NCI-H748 (cell line): ENCODE measurements around the gene IFITM10.

Experiments
- DNase-seq: peaks from one replicate; lab custom pipeline; 2025; ENCODE audit not compliant: unreplicated experiment; lab: John Stamatoyannopoulos, UW

Gene IFITM10

DNA sequence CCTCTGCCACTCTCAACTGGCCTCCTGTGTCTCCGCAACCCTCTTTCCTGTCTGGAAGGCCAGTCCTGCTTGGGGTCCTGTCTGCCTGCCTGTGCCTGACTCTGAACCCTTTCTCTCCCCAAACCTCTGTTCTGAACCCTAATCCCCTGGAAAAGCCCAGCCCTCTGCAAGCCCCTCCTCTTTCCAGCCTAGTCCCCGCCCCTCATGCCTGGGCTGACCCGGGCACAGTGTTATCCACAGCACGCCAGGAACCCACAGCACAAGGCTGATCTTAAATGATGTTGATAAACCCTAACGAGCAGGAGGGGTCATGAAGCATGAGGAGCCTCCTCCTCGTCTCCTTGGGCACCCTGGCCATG is at the start of gene IFITM10:
Gene IFITM10 (minus strand): TSS at position 115 of the 359 bp plus-strand sequence. CDS start 153 bp downstream, outside the sequence.
- no peak for DNase-seq

DNA sequence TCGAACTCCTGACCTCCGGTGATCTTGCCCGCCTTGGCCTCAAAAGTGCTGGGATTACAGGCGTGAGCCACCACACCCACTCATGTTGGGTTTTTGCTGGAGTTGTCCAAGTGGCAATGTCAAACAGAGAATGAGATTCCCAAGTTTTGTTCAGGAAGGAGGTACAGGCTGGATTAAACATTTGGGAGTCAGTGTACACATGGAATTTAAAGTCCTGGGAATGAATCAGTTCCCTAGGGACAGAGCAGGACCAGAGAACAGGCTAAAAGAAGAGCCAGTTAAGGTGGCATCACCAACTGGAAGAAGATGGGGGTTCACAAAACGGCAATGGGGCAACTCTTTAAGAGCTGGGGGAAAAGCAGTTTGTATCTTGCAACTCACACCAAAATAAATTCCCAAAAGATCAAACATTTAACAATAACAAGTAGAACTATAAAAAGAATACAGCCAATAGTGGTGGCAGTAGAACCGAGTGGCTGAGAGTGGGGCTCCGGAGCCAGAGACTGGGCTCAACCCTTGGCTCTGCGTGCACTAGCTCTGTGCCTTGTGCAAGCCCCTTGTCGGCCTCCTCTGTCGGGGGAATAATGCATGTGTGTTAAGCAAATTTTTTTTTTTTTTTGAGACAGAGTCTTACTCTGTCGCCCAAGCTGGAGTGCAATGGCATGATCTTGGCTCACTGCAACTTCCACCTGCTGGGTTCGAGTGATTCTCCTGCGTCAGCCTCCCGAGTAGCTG is 47.2 kb upstream of the IFITM10 start:
- DNase-seq = no peak

DNA sequence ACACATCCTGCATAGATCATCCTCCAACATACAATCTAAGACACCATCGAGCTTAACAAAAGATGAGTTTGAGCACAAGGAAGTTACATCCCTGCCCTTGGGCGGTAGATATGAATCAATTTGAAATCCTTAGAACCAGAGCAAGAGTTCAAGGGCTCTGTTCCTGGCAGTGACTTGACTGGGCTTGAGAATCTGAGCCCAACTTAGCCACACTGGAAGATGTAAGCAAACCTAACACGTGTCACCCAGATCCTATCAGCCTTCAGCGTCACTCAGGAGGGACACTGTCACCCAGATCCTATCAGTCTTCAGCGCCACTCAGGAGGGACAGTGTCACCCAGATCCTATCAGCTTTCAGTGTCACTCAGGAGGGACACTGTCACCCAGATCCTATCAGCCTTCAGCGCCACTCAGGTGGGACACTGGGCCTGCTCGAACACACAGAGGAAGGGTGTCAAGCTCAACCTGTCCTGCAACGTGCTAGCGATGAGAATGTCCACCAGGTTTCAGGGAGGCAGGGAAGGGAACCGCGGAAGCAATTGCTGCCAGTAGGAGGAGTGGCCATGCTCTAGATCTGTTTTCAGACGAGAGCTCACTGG is 46.1 kb upstream of the IFITM10 start:
- no peak for DNase-seq

DNA sequence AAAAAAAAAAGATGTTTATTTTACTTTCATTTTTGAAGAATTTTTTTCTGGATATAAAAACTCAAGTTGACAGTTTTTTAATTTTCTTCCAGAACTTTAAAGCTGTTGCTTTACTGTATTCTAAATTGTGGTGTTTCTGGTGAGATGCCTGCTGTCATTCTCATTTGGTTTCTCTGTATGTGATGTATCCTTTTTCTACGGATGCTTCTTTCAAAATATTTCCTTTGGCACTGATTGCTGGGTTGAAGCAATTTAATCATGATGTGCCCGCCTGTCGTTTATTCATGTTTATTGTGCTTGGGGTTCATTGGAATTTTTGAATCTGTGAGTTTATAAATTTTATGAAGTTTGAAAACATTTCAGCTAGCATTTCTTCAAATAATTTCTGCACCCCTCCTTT is 42.7 kb upstream of the IFITM10 start:
- DNase-seq = no peak

DNA sequence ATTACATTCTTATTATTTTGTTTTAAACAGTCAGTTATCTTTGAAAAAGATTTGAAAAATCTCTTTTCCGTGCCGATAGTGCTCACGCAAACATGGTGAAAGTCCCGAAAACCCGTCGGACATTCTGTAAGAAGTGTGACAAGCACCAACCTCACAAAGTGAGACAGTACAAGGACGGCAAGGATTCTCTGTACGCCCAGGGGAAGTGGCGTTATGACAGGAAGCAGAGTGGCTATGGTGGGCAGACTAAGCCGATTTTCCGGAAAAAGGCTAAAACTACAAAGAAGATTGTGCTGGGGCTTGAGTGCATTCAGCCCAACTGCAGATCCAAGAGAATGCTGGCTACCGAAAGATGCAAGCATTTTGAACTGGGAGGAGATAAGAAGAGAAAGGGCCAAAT is 42.1 kb upstream of the IFITM10 start:
- DNase-seq = no peak

DNA sequence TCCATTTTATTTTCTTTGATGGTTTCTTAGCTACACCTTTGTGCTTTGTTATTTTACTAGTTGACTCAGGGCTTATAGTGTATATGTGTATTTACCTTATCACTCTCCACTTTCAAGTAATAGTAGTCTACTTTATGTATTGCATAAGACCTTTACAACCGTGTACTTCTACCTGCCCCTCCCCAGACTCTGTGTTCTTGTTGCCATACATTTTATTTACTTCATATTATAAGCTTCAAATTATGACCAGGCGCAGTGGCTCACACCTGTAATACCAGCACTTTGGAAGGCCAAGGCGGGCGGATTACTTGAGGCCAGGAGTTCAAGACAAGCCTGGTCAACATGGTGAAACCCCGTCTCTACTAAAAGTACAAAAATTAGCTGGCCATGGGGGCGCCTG is 41.5 kb upstream of the IFITM10 start:
- DNase-seq = no peak

DNA sequence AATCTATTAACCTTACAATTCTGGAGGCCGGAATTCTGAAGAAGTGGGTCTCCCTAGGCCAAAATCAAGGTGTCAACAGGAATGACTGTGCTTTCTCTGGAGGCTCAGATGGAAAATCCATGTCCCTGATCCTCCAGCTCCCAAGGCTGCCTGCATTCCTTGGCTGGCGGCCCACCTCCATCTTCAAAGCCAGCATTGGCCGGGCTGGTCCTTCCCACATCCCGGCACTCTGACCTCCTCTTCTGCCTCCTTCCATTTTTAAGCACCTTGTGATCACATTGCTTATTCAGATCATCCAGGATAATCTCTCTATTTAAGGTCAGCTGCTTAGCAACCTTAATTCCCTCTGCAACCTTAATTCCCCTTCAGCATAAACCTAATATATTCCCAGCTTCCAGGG is 36.1 kb upstream of the IFITM10 start:
- no peak for DNase-seq

DNA sequence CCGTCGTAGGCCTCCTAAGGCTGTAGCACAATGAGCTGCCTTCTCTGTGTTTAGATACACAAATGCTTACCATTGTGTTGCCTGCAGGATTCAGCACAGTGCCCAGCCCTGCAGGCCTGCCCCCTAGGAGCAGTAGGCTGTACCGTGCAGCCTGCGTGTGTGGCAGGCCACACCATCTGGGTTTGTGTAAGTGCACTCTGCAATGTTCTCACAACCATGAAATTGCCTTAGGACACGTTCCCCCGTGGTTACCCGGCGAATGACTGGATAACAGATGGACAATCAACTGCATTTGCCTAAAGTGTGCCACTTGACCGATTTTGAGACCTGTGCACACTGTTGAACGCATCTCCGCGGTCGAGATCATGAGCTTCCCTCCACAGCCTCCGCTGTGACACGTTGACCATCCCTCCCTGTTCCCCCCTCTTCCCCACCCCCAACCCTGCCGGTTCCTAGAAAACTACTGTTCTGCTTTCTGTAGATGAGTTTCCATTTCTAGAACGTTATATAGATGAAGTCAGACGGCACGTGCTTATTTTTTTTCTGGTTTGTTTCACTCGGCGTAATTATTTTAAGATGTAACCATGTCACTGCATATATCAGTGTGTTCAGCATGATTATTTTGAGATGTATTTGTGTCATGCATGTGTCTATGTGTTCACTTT is 35.5 kb upstream of the IFITM10 start:
- no peak for DNase-seq

DNA sequence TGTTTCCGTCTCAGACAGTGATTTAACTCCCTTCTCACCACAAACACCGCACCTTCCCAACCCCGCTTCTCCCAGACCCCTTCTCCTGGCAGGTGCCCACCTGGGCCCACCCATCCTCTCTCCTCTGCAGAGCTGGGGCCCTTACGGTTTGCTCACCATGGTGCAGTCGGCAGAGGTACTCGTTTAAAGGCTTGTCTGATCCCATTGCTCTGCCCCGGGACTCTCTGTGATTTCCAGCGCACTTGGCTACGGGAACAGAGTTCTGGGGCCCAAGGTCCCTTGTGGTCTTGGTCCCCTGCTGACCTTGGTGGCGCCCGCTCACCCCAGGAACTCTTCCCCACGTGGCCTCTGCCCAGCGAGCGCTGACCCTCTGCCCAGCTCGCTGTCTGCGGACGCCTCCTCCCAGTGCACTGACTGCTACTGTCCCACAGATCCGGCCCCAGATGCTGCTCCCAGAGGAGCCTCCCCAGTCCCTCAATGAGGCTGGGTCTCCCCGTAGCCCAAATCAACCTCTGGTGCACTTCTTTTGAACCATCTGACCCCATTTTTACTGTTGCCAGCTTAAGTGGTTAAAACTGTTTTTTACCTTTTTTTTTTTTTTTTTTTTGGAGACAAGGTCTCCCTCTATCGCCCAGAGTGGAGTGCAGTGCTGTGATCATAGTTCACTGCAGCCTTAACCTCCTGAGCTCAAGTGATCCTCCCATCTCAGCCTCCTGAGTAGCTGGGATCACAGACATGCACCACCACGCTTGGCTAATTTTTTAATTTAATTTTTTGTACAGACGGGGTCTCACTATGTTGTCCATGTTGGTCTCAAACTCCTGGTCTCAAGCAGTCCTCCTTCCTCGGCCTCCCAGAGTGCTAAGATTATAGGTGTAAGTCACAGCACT is 34.6 kb upstream of the IFITM10 start:
- no peak for DNase-seq

DNA sequence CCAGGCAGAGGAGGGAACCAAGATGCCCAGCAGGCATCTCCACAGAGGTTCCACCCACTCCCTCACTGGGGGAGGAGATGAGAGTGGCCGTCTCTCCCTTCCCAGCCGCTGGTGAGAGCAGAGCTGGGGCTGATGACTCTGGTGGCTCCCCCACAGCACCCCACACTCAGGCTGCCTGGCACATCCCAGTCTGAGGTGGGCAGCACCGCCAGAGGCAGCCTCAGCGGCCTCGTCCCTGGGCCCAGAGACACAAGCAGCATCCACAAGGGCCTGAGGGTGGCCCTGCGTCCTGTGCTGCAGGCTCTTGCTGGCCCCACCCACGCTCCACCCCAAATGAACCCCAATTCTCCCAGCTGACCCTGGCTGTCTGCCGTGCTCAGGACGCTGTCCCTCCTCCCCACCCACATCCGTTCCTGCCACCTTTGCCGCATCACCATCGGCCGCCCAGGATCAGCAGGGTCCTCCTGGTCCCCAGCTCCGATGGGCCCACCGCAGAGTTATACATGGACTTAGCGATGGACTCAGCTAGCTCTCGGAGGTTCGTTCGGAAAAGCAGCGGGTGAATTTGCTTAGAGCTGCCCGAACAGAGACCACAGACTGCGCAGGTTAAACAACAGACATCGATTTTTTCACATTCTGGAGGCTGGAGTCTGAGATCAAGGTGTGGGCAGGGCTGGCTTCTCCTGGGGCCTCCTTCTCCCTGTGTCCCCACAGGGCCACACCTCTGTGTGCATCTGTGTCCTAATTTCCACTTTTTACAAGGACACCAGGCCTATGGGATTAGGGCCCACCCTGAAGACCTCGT is 33.5 kb upstream of the IFITM10 start:
- no peak for DNase-seq

DNA sequence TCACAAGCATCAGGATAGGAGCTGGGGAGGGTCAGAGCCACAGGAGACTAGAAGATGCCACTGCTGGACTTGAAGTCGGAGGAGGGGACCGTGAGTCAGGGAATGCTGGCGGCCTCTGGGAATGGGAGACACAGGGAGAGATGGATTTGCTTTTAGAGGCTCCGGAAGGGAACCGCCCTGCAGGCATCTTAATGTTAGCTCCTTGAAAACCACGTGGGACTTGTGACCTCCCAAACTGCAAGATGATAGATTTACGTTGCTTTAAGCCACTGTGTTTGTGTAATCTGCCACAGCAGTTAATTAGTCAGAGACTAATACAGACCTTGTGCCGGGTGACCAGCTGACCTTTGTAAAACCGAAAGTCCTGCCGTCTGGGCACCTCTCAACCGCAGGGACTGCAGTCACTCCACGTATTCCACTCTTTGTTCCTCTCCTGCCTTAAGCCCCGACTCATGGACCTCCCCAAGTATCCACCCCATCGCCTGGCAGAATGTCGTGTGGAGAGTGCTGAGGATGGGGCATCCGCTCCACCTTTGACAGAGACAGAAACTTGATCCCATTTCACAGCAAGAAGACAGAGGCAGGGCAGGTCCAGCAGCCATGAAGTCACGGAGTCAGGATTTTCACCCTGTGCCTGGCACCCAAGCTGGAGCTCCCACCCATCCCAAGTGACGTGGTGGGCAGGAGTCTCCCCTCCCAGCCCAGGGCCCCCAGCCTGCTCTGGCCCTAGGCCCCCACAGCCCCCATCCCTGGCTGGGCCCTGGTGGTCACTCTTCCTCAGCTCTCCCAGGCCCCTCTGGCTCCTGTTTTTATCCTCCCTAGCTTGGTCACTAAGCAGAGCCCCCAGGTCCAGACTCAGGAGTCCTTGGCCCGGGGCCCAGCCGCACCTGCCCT is 32.7 kb upstream of the IFITM10 start:
- no peak for DNase-seq

DNA sequence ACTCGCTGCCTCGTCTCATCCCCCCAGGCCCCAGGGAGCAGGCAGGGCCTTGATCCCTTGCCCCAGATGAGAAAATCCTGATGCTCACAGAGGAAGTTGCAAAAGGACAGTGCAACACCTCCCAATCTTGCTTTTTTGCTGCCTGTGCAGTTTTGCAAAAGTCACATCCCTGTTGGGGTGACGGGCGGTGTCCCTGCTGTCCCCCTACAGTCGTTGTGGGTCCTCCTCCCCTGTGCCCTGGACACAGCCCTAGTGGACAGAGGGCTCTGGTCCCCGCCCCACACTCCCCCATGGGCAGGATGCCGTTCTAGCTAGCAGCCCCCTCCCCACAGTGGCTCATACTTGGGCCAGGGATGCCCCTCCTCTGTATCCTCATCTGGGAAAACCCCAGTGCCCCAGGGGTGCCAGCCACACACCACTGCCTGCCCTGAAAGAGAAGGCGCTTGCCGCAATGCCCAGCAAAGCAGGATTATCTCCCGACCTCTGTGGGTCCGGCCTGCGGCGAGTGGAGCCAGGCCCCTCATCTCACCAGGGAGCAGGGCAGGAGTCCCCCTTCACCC is 31.7 kb upstream of the IFITM10 start:
- no peak for DNase-seq

DNA sequence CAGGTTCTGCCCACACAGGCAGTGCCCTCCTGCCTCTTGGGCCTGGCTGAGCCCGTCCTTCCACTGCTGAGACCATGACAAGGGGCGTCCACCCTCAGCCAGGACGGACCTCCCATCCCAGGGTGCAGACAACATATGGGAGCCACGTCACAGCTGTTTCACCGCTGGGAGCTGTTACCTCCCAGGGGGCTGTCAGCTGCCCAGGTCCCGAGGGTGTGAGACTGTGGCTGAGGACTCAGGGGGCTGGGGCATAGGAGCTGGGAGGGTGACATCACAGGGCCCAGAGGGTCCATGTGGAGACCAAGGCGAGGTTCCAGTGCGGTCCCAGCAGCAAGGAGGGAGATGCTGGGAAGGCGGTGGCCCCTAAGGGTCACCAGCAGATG is 31.2 kb upstream of the IFITM10 start:
- DNase-seq = no peak

DNA sequence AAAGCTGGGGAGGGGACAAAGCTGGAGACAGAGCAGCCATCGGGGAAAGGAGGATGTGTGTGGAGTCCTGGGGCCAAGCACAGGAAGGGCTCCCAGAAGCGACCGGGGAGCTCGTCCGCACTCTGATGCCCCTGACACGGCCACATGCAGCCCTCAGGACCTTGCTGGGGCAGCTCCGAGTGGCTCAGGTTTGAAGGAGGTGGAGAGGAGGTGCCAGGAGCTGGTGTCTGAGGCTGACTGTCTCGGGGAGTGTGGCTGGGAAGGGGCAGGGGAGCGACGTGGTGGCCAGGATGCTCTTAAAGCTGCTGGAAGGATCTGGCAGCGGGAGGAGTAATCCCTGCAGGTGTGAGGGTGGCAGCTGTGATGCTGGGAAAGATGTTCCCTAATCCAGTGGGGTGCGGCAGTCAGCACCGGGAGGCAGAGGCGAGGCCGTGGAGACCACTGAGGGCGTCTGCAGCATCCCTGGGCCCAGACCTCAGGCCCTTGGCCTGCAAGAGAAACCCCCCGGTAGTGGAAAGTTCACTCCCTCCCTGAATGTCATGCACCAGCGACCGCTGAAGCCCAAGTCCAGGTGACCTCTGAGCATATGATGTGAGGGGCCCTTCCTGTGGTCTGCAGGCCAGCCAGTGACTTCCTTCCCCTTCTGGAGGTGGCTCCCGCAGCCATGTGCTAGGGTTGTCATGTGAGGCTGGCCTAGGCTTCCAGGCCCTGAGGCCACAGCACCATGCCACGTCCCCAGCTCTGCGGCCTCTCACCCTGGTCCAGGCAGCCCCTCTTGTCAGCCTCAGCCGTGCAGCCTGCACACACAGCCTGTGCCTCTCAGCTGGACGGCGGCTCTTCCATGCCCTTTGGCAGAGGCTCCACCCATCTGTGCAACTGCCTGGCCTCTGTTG is 30.6 kb upstream of the IFITM10 start:
- no peak for DNase-seq

DNA sequence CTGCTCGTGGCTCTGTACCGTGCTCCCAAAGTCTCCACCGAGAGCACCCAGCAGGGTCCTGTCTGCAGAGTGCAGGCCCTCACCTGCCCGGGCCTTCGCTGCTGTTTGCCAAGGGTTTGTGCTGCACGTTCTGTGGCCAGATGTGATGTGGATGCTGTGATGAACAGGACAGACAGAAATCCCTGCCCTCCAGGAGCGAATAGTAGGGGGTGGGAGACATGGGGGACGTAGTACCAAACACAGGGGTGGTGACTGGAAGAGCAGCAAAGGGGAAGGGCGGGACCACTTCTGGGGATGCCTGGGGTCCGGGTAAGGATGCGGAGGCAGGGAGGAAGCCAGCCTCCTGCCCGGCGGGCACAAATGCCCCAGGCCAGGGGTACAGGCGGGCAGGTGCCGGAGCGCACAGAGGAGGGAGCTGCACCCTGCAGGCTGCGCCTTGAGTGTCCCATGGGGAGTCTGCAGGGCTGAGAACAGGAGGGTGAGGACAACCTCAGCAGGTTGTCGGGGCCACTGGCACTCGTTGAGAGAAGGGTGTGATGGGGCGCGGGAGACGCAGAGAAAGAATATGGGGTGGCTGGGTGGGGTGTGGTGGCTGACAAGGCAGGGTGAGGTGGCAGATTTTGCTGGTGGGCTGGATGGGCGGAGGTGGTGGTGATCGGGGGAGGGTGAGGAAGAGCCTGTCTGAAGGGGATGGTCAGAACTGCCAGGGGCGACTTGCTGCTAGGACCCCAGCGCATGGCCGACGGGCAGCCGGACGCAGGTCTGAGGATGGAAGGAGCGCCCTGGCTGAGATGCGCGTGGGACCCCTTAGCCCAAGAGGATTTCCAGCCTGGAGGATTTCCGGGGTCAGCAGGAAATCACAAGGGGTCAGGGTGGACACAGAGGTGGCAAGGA is 29.7 kb upstream of the IFITM10 start:
- no peak for DNase-seq

DNA sequence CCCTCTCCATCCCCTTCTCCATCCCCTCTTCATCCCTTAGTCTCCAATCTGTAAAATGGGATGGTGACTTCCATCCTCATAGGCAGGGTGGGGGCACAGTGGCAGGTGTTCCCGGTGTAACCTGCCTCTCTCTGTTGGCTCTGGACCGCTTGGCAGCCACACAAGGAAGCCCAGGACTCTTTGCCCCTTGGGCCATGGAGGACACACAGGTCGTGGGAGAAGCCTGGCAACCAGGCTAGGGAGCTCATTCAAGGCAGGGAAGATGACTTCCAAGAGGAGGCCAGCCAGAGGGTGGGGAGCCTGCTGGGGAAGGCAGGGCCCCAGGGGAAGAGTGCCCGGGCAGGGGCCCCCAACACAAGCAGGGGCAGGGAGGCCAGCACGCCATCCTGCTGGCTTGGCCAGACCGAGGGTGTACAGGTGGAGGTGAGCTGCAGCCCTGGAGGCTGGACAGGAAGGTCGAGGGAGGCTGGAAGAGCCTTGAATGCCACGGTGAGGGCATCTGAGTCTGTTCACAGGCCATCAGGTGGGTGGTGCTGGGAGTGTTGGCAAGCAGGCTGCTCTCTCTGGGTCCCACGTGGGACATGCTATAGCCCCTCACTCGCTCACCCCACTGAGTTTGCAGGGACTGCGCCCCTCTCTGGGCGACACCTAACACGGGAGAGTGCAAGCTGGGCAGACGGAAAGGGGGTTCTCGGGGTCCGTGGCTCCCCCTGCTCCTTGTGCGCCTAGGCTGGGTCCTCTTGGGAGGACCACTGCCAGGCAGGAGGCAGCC is 28.8 kb upstream of the IFITM10 start:
- no peak for DNase-seq
